ENCODE data around the gene SORBS1. TPM values are rescaled to one million over a fixed set of nuclear protein-coding genes. Genes with fewer than 3 reads are reported as not detected.

SORBS1 gene
- total and polyA plus RNA-seq, 4 experiments from 2014 or later, result 0.67 to 0.93 (median 0.75) TPM; not detected in 1

DNA sequence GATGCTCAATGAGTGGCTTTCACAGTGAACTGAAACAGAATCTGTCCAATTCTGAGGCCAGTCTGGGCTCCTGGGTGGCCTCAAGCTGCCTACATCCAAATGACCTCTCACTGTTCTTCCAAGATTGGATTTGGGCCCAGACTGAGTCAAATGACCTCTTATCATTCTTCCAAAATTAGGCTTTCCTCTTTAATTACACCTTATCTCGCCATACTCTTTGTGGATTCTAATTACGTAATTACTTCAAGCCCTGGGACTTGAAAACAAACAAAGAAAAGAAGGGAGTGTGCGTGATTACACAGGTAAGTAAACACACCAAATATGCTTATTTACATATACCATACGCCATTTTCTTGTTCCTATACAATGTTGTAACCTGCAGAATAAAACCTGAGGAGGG is 18.8 kb downstream of the SORBS1 start:
- intact Hi-C loops (cut with micrococcal nuclease), result no loop called here
- Histone ChIP-seq H3K9me3 (ENCODE audit: control insufficient read depth in 1 of 2, low read length in 2 of 2) (no peaks in the 10 kb centered on the region), H3K27me3 (ENCODE audit: insufficient read depth, low read length) (no peaks in the 10 kb centered on the region), H3K4me3 (ENCODE audit: low read length in 2 of 2) (no peak overlapping the region), H3K36me3 (ENCODE audit: insufficient read depth, low read length) (no peaks in the 10 kb centered on the region), H3K27ac (ENCODE audit: low read depth, low read length) (no peak overlapping the region), H3K4me1 (ENCODE audit: insufficient read depth, low read length) (no peaks in the 10 kb centered on the region)
- DNase-seq, result no peak
- Mint-ChIP-seq H3K27ac (no peak overlapping the region), H3K36me3 (no peaks in the 10 kb centered on the region), H3K4me3 (no peak overlapping the region), H3K9me3 (peaks cover 0 to 3% (median 0%) of the 10 kb centered on the region in 8 donors), H3K27me3 (no peaks in the 10 kb centered on the region), H3K4me1 (no peaks in the 10 kb centered on the region)
- POLR2A ChIA-PET (ENCODE audit: partially characterized antibody), result no interaction called here
- CTCF ChIA-PET (ENCODE audit: partially characterized antibody), result no interaction called here

DNA sequence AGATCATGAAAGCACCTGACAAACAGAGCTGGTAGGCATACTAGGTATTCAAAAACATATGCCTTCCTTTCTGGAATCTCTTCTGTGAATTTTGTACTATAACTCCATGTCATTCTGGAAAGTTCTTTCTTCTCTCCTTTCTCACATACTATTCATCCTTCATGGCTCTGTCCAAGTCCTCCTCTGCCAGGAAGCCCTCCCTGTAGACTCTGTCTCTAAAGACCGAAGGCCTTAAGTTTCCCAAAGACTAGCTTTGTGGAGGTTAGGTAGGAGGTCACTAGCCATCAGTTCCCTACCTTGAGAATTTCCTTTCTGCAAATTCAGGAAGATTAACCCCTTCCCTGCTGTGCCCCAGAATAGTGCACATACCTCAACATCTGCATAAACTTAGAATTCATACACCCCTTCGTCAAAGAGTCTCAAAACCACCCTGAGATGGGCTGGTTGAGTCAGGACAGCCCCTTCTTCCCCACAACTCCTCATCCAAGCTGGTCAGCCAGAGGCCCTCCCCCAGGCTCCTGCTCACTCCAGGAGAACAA is 20.6 kb downstream of the SORBS1 start:
- Mint-ChIP-seq H3K27ac (no peak overlapping the region), H3K9me3 (peaks cover 0 to 3% (median 0%) of the 10 kb centered on the region in 8 donors), H3K4me3 (no peak overlapping the region), H3K36me3 (no peaks in the 10 kb centered on the region), H3K27me3 (no peaks in the 10 kb centered on the region), H3K4me1 (no peaks in the 10 kb centered on the region)
- Histone ChIP-seq H3K36me3 (ENCODE audit: insufficient read depth, low read length) (no peaks in the 10 kb centered on the region), H3K27me3 (ENCODE audit: insufficient read depth, low read length) (no peaks in the 10 kb centered on the region), H3K9me3 (ENCODE audit: control insufficient read depth in 1 of 2, low read length in 2 of 2) (no peaks in the 10 kb centered on the region), H3K27ac (ENCODE audit: low read depth, low read length) (no peak overlapping the region), H3K4me3 (ENCODE audit: low read length in 2 of 2) (no peak overlapping the region), H3K4me1 (ENCODE audit: insufficient read depth, low read length) (no peaks in the 10 kb centered on the region)
- DNase-seq, result no peak
- intact Hi-C loops (cut with micrococcal nuclease), result no loop called here
- ChIA-PET POLR2A (ENCODE audit: partially characterized antibody) (no interaction called here), CTCF (ENCODE audit: partially characterized antibody) (no interaction called here)

DNA sequence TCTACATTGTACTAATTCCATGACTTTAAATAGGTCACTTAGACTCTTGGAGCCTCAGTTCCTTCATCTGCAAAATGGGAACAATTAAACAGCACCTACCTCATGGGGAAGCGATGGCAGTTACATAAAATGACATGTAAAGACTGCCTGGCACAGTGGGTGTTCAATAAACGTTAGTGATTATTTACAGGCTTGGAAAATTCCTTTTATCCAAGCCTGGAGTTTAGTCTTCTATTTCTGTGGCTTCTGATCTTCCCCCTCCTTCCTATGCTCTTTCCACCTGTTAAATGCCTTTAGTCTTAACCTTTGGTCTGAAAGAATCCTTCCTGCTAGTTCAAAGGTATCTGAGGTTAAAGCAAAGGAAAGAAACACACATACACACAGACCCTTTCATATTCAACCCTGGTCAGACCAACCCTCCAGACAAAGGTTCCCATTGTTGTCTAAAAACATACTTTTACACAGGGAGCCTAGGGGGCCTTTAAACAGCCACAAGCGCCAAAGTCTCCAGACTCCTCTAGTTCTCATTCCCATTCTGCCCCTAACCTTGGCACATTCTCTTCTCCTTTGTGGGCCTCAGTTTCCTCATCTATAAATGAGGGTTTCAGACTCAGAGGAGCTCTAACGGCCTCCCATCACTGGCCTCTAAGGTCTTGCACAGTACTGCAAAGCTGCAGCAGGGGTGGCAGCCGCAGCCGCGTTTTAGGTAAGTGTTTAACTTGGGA is 21.4 kb downstream of the SORBS1 start:
- Histone ChIP-seq H3K9me3 (ENCODE audit: control insufficient read depth in 1 of 2, low read length in 2 of 2) (no peaks in the 10 kb centered on the region), H3K27me3 (ENCODE audit: insufficient read depth, low read length) (no peaks in the 10 kb centered on the region), H3K4me1 (ENCODE audit: insufficient read depth, low read length) (no peaks in the 10 kb centered on the region), H3K4me3 (ENCODE audit: low read length in 2 of 2) (no peak overlapping the region), H3K27ac (ENCODE audit: low read depth, low read length) (no peak overlapping the region), H3K36me3 (ENCODE audit: insufficient read depth, low read length) (no peaks in the 10 kb centered on the region)
- POLR2A ChIA-PET (ENCODE audit: partially characterized antibody), result no interaction called here
- H3K9me3 Mint-ChIP-seq, result peaks cover 0 to 3% (median 0%) of the 10 kb centered on the region in 8 donors
- intact Hi-C loops (cut with micrococcal nuclease), result no loop called here
- no peaks in the 10 kb centered on the region for H3K4me1 Mint-ChIP-seq
- CTCF ChIA-PET (ENCODE audit: partially characterized antibody), result no interaction called here
- no peaks in the 10 kb centered on the region for H3K27me3 Mint-ChIP-seq
- no peak overlapping the region for H3K27ac Mint-ChIP-seq
- no peak overlapping the region for H3K4me3 Mint-ChIP-seq
- DNase-seq, result no peak
- no peaks in the 10 kb centered on the region for H3K36me3 Mint-ChIP-seq

DNA sequence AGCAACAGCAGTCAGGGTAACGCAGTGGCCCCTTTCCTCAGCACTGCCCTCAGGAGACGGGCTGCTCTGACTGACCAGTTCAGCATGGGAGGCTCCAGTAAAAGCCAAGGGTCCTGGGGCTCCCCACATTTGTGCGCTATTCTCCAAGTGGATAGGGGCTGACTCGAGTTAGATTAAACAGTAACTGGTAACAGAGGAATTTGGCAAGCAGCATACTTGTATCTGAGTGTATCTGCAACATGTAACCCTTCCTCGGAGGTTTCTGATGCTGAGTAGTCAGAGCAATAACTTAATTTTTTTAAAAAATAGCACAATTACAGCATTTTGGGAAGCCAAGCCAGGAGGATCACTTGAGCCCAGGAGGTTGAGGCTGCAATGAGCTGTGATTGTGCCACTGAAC is 22.8 kb downstream of the SORBS1 start:
- Mint-ChIP-seq H3K9me3 (peaks cover 0 to 3% (median 0%) of the 10 kb centered on the region in 8 donors), H3K36me3 (no peaks in the 10 kb centered on the region), H3K4me1 (no peaks in the 10 kb centered on the region), H3K27me3 (peaks cover 0 to 1% of the 10 kb centered on the region in 2 donors), H3K27ac (no peak overlapping the region), H3K4me3 (no peak overlapping the region)
- no peaks in the 10 kb centered on the region for H3K27me3 ChIP-seq (ENCODE audit: insufficient read depth, low read length)
- H3K27ac ChIP-seq (ENCODE audit: low read depth, low read length), result no peak overlapping the region
- ChIA-PET CTCF (ENCODE audit: partially characterized antibody) (no interaction called here), POLR2A (ENCODE audit: partially characterized antibody) (no interaction called here)
- no peak overlapping the region for H3K4me3 ChIP-seq (ENCODE audit: low read length in 2 of 2)
- DNase-seq, result no peak
- no peaks in the 10 kb centered on the region for H3K36me3 ChIP-seq (ENCODE audit: insufficient read depth, low read length)
- H3K4me1 ChIP-seq (ENCODE audit: insufficient read depth, low read length), result no peaks in the 10 kb centered on the region
- no peaks in the 10 kb centered on the region for H3K9me3 ChIP-seq (ENCODE audit: control insufficient read depth in 1 of 2, low read length in 2 of 2)
- intact Hi-C loops (cut with micrococcal nuclease), result no loop called here

DNA sequence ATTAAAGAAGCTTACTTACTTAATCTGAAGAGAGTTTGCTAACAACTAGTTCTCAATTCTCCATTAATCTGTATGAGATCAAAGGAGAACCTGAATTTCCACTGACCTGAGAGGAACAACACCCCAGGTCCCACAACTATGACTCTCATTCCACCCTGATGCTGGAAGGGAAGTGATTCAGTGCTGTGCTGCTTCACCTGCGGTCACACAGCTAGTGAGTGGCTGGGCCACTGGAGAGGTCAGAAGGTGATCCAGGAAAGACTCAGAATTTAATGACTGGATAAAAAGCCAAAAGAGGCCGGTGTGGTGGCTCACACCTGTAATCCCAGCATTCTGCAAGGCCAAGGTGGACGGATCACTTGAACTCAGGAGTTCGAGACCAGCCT is 23.6 kb downstream of the SORBS1 start:
- no peaks in the 10 kb centered on the region for H3K4me1 ChIP-seq (ENCODE audit: insufficient read depth, low read length)
- no peak overlapping the region for H3K4me3 ChIP-seq (ENCODE audit: low read length in 2 of 2)
- H3K9me3 ChIP-seq (ENCODE audit: control insufficient read depth in 1 of 2, low read length in 2 of 2), result no peaks in the 10 kb centered on the region
- intact Hi-C loops (cut with micrococcal nuclease), result no loop called here
- no peaks in the 10 kb centered on the region for H3K36me3 Mint-ChIP-seq
- no peak overlapping the region for H3K27ac ChIP-seq (ENCODE audit: low read depth, low read length)
- peaks cover 0 to 1% of the 10 kb centered on the region in 2 donors for H3K27me3 Mint-ChIP-seq
- no peaks in the 10 kb centered on the region for H3K4me1 Mint-ChIP-seq
- H3K27ac Mint-ChIP-seq, result no peak overlapping the region
- no peaks in the 10 kb centered on the region for H3K27me3 ChIP-seq (ENCODE audit: insufficient read depth, low read length)
- no peaks in the 10 kb centered on the region for H3K36me3 ChIP-seq (ENCODE audit: insufficient read depth, low read length)
- POLR2A ChIA-PET (ENCODE audit: partially characterized antibody), result no interaction called here
- no peak for DNase-seq
- H3K4me3 Mint-ChIP-seq, result no peak overlapping the region
- CTCF ChIA-PET (ENCODE audit: partially characterized antibody), result no interaction called here
- H3K9me3 Mint-ChIP-seq, result no peaks in the 10 kb centered on the region

DNA sequence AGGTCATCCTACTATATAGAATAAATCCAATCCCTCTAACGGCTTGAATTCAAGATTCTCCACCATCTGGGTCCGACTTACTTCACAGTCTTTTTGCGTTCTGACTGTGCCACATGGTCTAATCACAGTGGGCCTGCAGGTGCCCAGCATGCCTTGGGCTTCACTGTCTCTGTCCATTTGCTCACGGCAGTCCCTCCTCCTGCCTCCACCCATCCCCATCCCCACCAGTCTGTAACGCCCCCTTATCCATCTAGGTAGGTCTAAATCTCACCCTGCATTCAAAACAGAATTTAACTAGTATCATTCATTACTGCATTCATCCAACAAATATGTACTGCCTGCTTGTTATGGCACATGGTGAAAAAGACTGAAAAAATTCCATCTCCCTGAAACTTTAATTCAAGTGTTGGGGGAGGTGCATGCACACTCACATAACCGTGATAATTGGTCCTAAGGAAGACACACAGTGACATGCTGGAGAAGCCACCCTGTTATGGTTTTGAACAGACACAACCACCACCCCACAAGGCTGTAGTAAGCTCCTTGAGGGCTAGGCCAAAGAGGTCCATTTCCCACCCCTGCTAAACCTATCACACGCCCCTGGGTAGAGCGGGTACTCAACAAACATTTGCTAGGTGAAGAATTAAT is 24.2 kb downstream of the SORBS1 start:
- no peak for DNase-seq
- Mint-ChIP-seq H3K4me3 (no peak overlapping the region), H3K27me3 (peaks cover 0 to 1% of the 10 kb centered on the region in 2 donors), H3K27ac (no peak overlapping the region), H3K9me3 (no peaks in the 10 kb centered on the region), H3K36me3 (no peaks in the 10 kb centered on the region), H3K4me1 (peaks cover 0 to 4% (median 0%) of the 10 kb centered on the region in 4 donors)
- Histone ChIP-seq H3K9me3 (ENCODE audit: control insufficient read depth in 1 of 2, low read length in 2 of 2) (no peaks in the 10 kb centered on the region), H3K27ac (ENCODE audit: low read depth, low read length) (no peak overlapping the region), H3K4me3 (ENCODE audit: low read length in 2 of 2) (no peak overlapping the region), H3K4me1 (ENCODE audit: insufficient read depth, low read length) (no peaks in the 10 kb centered on the region), H3K36me3 (ENCODE audit: insufficient read depth, low read length) (no peaks in the 10 kb centered on the region), H3K27me3 (ENCODE audit: insufficient read depth, low read length) (no peaks in the 10 kb centered on the region)
- intact Hi-C loops (cut with micrococcal nuclease), result no loop called here
- POLR2A ChIA-PET (ENCODE audit: partially characterized antibody), result no interaction called here
- CTCF ChIA-PET (ENCODE audit: partially characterized antibody), result no interaction called here

DNA sequence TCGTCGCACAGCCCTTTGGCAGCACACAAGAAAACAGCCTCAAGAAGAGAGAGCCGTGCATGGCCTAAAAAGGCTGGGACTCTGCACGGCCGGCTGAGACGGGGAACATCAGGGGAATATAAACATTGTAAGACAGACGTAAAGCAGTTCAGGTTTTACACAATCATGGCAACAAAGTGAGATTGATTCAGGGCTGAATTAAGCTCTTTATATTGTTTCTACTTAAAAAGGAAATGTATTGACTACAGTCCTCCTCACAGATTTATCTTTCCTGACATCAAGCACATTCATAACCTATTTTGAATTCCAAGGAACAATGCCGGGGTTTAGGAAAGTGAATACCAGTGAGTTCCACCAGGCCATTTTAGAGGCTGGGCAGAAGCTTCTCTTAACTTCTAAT is 25.2 kb downstream of the SORBS1 start:
- no peak overlapping the region for H3K27ac ChIP-seq (ENCODE audit: low read depth, low read length)
- ChIA-PET POLR2A (ENCODE audit: partially characterized antibody) (no interaction called here), CTCF (ENCODE audit: partially characterized antibody) (no interaction called here)
- H3K4me1 ChIP-seq (ENCODE audit: insufficient read depth, low read length), result no peaks in the 10 kb centered on the region
- no peaks in the 10 kb centered on the region for H3K36me3 ChIP-seq (ENCODE audit: insufficient read depth, low read length)
- Mint-ChIP-seq H3K9me3 (no peaks in the 10 kb centered on the region), H3K36me3 (no peaks in the 10 kb centered on the region), H3K27ac (no peak overlapping the region), H3K4me1 (peaks cover 0 to 4% (median 0%) of the 10 kb centered on the region in 4 donors), H3K4me3 (no peak overlapping the region), H3K27me3 (peaks cover 0 to 1% of the 10 kb centered on the region in 2 donors)
- no peaks in the 10 kb centered on the region for H3K27me3 ChIP-seq (ENCODE audit: insufficient read depth, low read length)
- intact Hi-C loops (cut with micrococcal nuclease), result no loop called here
- no peaks in the 10 kb centered on the region for H3K9me3 ChIP-seq (ENCODE audit: control insufficient read depth in 1 of 2, low read length in 2 of 2)
- no peak overlapping the region for H3K4me3 ChIP-seq (ENCODE audit: low read length in 2 of 2)
- no peak for DNase-seq

Measured in CD4-positive, alpha-beta memory T cell (primary cell).